IPS-NIHi11 (cell line): ENCODE results near the gene NFE2L3.
"Not testable (repeated sequence)": the region's sequence is repeated elsewhere in the genome, so short reads cannot be mapped to it uniquely, and the experiment has no call there.

ENCODE experiments used
- DNase-seq: peaks from one replicate; pipeline ENCODE4 v3.0.0; 2012; ENCODE audit warnings: mixed read lengths, low spot score

NFE2L3 gene

DNA sequence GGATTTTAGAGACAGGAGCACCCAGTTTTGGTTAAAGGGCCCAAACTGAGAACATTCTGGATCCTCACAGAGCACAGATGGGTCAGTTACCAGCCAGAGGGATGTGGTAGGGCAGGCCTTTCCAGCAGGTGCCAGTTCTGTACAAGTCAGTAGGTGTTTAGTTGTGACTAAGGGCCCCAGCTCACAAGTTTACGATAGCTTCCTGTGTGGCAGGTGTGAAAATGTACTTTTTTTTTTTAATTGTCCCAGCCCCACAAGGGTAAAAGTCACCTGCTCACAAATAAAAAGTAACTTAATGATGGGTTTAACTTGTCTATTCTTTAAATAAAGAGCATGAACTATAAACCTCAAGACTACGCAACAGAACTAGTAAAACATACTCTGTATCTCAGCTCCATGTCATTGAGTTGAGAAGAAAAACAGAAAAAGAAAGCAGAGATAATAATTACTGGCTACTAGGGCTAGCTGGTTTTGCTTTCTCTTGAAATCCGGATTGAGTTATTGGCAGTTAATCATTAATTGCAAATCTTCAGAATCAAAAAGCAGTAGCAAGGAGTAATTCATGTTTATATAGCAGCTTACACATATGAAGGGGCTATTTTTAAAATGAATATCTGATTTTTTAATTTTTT is 15.4 kb downstream of the NFE2L3 start:
- DNase-seq = no peak

DNA sequence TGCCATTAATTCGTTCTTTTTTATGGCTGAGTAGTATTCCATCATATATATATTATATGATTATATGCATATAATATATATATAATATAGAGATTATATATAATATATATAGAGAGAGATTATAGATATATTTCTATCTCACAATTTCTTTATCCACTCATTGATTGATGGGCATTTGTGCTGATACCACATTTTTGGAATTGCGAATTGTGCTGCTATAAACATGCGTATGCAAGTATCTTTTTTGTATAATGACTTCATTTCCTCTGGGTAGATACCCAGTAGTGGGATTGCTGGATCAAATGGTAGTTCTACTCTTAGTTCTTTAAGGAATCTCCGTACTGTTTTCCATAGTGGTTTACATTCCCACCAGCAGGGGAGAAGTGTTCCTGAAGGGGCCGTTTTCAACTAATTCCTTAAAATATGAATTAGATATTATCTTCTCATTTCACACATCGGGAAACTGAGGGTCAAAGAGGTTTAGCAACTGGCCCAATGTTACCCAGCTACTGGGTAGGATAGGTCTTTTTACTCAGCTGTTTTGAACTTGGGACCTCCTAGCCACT is 16.5 kb downstream of the NFE2L3 start:
- no peak for DNase-seq

DNA sequence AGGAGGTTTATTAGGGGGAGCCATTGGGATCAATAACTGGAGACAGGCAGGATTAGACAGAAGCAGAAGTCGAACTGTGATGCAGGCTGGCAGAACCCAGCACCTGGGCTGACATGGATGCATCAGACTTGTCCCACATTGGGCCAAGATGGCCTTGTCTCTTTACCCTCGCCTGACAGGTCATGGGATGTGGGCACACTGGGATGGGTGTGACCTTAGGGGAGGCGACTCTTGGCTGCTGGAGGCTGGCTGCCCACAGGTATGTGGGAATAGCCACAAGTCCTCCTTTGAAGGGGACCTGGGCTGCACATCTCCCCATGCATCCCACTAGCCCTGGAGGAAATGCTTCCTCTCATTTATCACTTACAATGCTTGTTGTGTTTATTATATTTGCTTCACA is 17.3 kb downstream of the NFE2L3 start:
- no peak for DNase-seq

DNA sequence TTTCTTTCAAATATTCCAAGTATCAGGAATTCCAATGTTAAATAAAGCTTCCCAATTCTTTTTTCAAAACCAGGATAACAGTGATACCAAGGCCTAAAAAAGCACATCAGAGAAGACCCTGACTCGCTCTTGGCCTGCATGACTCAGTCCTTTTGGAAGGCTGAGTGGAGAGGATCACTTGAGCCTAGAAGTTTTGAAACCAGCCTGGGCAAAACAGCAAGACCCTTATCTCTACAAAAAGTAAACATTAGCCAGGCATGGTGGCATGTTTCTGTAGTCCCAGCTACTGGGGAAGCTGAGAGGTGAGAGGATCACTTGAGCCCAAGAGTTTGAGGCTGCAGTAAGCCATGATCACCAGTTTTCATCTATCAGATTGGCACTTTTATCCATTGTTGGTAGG is 18.7 kb downstream of the NFE2L3 start:
- DNase-seq = no peak

DNA sequence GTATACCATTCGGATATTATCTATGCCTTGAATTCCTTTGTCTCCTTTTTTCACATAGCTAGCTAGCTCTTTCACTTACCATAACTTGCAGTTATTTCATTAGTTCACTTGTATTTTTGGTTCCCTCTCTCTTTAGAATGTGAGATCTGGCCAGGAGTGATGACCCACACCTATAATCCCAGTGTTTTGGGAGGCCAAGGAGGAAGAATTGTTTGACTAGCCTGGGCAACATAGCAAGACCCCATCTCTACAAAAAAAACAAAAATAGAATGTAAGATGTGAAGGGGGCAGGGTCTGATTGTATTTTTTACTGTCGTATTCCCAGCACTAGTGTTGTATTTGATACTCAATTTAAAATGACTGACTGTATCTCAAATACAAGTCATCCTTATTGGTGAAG is 19.6 kb downstream of the NFE2L3 start:
- no peak for DNase-seq

DNA sequence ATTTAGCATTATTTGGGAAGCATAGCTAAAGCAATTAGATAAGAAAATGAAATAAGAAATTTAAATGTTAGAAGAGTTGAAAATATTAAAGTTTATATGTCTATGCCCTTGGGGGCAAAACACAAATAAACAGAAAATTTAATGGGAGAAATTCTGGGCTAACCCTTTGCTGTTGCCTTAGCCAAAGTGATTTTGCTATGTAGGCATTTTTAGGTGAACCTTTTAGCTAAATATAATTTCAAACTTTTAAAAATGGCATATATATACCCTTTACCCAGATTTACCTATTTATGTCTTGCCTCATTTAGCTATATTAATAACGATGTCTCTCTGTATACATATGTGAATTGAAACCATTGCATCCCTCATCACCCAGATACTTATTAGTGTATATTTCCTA is 20.1 kb downstream of the NFE2L3 start:
- DNase-seq = no peak

DNA sequence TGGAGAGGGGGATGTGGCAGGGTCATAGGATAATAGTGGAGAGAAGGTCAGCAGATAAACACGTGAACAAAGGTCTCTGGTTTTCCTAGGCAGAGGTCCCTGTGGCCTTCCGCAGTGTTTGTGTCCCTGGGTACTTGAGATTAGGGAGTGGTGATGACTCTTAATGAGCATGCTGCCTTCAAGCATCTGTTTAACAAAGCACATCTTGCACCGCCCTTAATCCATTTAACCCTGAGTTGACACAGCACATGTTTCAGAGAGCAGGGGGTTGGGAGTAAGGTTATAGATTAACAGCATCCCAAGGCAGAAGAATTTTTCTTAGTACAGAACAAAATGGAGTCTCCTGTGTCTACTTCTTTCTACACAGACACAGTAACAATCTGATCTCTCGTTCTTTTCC is 23.9 kb downstream of the NFE2L3 start:
- not testable (repeated sequence) for DNase-seq

DNA sequence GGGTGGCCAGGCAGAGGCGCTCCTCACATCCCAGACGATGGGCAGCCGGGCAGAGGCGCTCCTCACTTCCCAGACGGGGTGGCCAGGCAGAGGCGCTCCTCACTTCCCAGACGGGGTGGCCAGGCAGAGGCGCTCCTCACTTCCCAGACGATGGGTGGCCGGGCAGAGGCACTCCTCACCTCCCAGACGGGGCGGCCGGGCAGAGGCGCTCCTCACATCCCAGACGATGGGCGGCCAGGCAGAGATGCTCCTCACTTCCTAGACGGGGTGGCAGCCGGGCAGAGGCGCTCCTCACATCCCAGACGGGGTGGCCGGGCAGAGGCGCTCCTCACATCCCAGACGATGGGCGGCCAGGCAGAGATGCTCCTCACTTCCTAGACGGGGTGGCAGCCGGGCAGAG is 24.7 kb downstream of the NFE2L3 start:
- DNase-seq = not testable (repeated sequence)

DNA sequence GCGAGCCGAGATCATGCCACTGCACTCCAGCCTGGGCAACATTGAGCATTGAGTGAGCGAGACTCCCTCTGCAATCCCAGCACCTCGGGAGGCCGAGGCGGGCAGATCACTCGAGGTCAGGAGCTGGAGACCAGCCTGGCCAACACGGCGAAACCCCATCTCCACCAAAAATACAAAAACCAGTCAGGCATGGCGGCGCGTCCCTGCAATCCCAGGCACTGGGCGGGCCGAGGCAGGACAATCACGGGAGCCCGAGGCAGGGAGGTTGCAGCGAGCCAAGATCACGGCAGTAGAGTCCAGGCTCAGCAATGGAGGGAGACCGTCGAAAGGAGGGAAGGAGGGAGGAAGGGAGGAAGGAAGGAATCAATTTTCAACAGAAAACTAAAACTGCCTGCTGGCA is 25.3 kb downstream of the NFE2L3 start:
- not testable (repeated sequence) for DNase-seq

DNA sequence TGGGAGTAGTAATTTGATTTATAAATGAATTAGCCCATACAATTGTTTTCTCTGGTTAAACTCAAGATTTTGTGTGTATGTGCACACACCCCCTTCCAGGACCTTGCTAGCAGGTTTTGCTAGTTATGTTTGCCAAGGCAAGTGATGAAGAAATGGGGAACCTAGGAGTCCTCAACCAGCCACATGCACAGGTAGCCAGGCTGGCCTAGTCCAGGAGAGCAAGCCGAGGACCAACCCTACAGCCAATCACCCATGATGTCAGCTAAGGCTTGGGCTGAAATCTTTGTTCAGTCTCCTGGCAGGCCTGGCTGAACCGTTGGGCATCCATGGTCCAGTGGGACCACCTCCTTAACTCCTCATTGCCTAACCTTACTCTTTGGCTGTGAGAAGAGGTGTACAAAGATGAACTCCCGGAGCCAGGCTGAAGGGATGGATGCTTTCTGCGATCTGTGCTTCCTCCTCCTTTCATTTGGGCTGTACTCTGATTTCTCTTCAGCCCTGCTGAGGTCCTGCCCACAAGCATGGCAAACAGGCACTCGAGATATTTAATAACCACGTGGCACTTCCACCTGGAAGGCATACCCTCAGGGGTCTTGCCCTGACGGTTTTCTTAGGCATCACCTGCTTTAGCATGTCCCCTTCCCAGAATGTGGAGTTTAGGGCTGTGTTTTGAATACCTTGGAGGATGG is 26.4 kb downstream of the NFE2L3 start:
- DNase-seq = no peak

DNA sequence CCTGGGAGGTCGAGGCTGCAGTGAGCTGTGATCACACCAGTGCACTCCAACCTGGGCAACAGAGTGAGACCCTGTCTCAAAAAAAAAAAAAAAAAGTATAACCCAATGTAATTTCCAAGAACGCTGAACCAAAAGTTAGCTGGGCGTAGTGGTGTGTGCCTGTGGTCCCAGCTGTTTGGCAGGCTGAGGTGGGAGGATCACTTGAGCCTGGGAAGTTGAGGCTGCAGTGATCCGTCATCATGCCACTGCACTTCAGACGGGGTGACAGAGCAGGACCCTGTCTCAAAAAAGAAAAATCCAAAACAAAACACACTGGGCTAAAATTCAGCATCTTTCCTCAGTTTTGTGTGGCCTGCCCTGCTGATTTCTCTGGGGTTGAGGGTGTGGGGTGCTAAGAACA is 27.4 kb downstream of the NFE2L3 start:
- no peak for DNase-seq

DNA sequence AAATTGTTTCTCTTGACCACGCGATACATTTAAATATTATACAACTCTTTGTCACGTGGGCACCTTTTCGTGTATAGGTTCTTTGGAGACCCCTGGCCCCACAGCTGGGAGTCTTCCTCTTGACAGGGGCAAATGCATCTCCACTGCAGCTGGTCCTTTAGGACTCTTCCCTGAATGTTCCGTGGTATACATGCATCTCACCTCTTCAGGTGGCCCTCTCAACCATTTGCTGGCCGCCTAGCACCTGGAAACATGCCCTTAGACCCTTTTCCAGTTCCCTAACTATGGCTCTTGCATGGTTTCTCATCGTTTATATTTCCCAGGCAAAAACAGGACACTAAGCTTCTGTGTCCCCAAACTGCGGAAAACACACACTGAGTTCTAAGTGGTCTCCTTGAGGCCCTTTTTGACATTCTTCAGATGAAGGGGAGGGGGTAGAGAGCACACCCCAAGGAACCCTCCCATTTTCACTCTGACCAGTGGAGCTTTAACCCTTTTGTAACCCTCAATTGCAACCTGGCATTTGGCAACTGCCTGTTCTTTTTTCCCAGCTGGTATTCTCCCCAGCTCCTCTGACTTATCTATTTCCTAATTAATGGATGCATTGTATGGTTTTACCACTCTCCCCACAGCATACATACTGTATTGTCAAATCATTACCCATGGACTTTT is 28.0 kb downstream of the NFE2L3 start:
- no peak for DNase-seq

DNA sequence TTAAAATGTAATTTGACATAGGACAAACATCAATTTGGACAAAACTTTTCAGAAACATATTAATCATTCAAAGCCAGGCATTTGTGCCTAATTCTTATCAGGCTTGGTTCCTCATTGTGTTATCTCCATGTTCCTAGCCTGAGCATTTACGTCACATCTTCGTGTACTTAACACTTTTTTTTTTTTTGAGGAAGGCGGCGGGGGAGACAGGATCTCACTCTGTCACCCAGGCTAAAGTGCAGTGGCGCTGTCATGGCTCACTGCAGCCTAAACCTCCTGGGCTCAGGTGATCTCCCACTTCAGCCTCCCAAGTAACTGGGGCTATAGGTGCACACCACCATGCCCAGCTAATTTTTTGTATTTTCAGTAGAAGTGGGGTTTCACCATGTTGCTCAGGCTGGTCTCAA is 28.8 kb downstream of the NFE2L3 start:
- DNase-seq = no peak

DNA sequence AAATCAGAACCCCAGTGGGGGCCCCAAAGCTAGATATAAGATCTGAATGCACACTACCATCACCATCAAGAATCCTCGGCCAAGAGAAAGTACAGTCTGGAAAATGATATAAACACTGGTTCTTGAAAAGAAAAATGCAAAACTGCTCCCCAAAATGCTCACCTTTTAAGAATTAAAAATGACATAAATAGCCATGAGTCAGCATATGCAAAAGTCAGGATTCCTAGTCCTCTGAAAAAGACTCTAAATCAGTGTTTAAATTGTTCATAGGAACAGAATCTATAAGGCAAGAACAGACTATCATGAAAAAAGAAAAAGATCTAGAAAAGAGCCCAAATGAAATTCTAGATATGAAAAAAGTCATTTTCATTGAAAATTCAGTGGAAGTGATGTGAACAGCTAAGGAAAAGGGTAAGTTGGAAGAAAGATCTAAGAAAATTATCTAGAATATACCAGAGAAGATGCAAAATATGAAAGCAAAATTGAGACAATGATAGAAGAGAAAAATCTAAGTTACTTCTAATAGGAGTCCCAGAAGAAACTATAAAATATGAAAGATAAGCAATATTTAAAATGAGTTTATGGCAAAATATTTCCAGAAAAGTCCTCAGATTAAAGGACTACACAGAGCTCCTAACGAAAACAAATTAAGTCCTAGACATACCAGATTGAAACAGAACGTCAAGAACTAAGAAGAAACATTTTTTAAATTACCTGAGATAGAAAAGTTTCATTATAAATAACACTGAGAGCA is 29.7 kb downstream of the NFE2L3 start:
- no peak for DNase-seq

DNA sequence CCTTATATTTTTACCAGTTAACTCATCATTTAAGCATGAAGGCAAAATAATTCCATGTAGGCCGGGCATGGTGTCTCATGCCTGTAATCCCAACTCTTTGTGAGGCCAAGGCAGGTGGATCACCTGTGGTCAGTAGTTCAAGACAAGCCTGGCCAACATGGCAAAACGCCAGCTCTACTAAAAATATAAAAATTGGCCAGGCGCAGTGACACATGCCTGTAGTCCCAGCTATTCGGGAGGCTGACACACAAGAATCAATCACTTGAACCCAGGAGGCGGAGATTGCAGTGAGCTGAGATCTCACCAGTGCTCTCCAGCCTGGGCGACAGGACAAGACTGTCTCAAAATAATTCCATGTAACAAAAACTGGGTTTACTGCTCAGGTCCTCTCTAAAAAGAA is 30.3 kb downstream of the NFE2L3 start:
- no peak for DNase-seq

DNA sequence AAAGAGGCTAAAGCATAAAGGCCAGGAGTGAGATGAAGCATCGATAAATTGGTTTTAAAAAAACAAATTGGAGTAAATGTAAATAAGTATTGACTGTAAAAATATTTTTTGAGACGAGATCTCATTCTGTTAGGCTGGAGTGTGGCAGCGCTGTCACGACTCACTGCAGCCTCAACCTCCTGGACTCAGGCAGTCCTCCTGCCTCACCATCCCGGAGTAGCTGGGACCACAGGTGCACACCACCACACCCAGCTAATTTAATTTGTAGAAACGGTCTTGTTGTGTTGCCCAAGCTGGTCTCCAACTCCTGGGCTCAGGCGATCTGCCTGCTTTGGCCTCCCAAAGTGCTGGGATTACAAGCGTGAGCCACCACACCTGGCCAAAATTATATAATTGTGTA is 30.7 kb downstream of the NFE2L3 start:
- DNase-seq = no peak

DNA sequence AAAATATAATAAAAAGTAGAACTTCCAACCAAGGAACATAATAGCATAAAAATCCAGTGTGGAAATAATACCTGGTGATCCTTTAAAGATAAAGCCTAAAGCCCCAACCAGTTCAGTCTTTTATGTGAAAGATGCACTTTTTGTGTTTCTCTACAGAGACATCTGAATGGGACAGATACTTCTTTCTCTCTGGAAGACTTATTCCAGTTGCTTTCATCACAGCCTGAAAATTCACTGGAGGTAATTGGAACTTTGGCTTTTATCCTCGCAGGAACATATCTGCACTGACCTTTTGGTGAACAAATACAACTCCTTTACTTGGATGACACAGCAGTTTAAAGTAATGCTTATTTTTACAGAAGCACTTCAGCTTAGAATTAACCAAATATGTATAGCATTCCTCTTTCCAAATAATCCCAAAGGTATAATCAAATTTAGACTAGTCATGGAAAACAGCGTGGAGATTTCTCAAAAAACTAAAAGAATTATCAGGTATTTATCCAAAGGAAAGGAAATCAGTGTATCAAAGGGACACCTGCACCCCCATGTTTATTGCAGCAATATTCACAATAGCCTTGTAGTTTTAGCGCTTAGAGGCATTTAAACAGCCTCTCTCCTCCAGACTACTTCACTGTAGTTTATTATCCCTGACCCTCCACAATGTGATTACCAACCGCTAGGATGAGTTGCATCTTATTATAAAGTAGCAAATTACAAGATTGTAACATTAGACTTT is 31.7 kb downstream of the NFE2L3 start:
- no peak for DNase-seq

DNA sequence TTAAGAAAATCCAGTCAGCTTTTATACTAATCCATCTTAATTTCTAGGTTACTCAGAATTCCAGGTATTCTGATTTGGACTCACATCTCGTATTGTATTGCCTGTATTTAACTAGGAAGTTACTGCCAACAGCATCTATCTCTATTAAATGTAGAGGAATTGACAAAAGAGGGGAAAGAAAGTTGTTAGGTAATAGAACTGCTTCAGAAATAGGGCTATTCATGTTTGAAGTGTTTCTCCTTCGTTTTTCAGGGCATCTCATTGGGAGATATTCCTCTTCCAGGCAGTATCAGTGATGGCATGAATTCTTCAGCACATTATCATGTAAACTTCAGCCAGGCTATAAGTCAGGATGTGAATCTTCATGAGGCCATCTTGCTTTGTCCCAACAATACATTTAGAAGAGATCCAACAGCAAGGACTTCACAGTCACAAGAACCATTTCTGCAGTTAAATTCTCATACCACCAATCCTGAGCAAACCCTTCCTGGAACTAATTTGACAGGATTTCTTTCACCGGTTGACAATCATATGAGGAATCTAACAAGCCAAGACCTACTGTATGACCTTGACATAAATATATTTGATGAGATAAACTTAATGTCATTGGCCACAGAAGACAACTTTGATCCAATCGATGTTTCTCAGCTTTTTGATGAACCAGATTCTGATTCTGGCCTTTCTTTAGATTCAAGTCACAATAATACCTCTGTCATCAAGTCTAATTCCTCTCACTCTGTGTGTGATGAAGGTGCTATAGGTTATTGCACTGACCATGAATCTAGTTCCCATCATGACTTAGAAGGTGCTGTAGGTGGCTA is 32.5 kb downstream of the NFE2L3 start:
- not testable (repeated sequence) for DNase-seq

DNA sequence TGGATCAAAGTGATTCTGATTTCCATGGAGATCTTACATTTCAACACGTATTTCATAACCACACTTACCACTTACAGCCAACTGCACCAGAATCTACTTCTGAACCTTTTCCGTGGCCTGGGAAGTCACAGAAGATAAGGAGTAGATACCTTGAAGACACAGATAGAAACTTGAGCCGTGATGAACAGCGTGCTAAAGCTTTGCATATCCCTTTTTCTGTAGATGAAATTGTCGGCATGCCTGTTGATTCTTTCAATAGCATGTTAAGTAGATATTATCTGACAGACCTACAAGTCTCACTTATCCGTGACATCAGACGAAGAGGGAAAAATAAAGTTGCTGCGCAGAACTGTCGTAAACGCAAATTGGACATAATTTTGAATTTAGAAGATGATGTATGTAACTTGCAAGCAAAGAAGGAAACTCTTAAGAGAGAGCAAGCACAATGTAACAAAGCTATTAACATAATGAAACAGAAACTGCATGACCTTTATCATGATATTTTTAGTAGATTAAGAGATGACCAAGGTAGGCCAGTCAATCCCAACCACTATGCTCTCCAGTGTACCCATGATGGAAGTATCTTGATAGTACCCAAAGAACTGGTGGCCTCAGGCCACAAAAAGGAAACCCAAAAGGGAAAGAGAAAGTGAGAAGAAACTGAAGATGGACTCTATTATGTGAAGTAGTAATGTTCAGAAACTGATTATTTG is 33.3 kb downstream of the NFE2L3 start:
- DNase-seq = no peak

DNA sequence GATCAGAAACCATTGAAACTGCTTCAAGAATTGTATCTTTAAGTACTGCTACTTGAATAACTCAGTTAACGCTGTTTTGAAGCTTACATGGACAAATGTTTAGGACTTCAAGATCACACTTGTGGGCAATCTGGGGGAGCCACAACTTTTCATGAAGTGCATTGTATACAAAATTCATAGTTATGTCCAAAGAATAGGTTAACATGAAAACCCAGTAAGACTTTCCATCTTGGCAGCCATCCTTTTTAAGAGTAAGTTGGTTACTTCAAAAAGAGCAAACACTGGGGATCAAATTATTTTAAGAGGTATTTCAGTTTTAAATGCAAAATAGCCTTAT is 33.8 kb downstream of the NFE2L3 start:
- DNase-seq = no peak
